Activated B cell treated with CpG ODN at 0.5 μM for 24 hours (primary cell): Measurements from ENCODE around the gene RBFOX2. TPM values are rescaled to one million over a fixed set of nuclear protein-coding genes. Genes with fewer than 3 reads are reported as not detected.

ENCODE experiments used
- ATAC-seq: fragments of 200-7000 bp; cut with Tn5 transposase; one replicate; pipeline ENCODE4 v1.10.0; 2021; ENCODE audit warnings: low read depth, mild to moderate bottlenecking, moderate library complexity
- CTCF ChIA-PET: fragments of 350-600 bp; sonication (Branson Sonifier 250); formaldehyde crosslinking; loops from one replicate; lab custom pipeline; 2021; ENCODE audit warnings: antibody characterized with exemption; lab: Charles Lee
- POLR2A ChIA-PET: fragments of 350-600 bp; sonication (Branson Sonifier 250); formaldehyde crosslinking; loops from one replicate; lab custom pipeline; 2021; ENCODE audit warnings: antibody characterized with exemption; lab: Charles Lee
- DNase-seq: peaks from one replicate; pipeline ENCODE4 v3.0.0; 2022
- H3K27ac Mint-ChIP-seq: one replicate; pipeline ENCODE4 v1.8.0; 2020; ENCODE audit warnings: mixed read lengths
- H3K27me3 Mint-ChIP-seq: one replicate; pipeline ENCODE4 v1.8.0; 2021; ENCODE audit warnings: mixed read lengths
- H3K36me3 Mint-ChIP-seq: one replicate; pipeline ENCODE4 v1.8.0; 2021; ENCODE audit warnings: low read depth, mixed read lengths
- H3K4me1 Mint-ChIP-seq: one replicate; pipeline ENCODE4 v1.8.0; 2021; ENCODE audit warnings: mixed read lengths
- H3K4me3 Mint-ChIP-seq: one replicate; pipeline ENCODE4 v1.8.0; 2020; ENCODE audit warnings: mild to moderate bottlenecking, mixed read lengths
- H3K9me3 Mint-ChIP-seq: one replicate; pipeline ENCODE4 v1.8.0; 2020; ENCODE audit warnings: mixed read lengths
- CTCF ChIP-seq: fragments of 200-600 bp; IDR thresholded peaks from one replicate; pipeline ENCODE4 v1.8.0; 2022; ENCODE audit warnings: antibody characterized with exemption, mild to moderate bottlenecking
- intact Hi-C: fragments of 100-400 bp; cut with micrococcal nuclease; formaldehyde crosslinking; loops from one replicate; pipeline ENCODE4 v1.15.1; 2024
- total RNA-seq: library from RNA; stranded (reverse); gene quantifications from 2 replicates; pipeline ENCODE4 v1.2.3, GENCODE V29; 2022

RBFOX2 gene
- total RNA-seq, 1 donor from 2014 or later = not detected

GRCh38 chr22:35886309-35886708, 142.3 kb downstream of the RBFOX2 start:
- CTCF ChIA-PET = no interaction called here

GRCh38 chr22:35884529-35884928, 144.1 kb downstream of the RBFOX2 start:
- Mint-ChIP-seq H3K36me3 (no peaks in the 10 kb centered on the region), H3K4me3 (no peak overlapping the region), H3K9me3 (no peaks in the 10 kb centered on the region), H3K4me1 (peaks cover 9% of the 10 kb centered on the region), H3K27me3 (peaks cover 5% of the 10 kb centered on the region), H3K27ac (no peak overlapping the region)
- ChIA-PET CTCF (no interaction called here), POLR2A (no interaction called here)
- ATAC-seq (no peak), DNase-seq (no peak)
- TF ChIP-seq CTCF = no peak
- intact Hi-C loops = no loop called here

More at GRCh38 chr22:35886309-35886708, 142.3 kb downstream of the RBFOX2 start:
- Mint-ChIP-seq H3K9me3 (no peaks in the 10 kb centered on the region), H3K4me3 (no peak overlapping the region), H3K27ac (no peak overlapping the region), H3K4me1 (peaks cover 9% of the 10 kb centered on the region), H3K36me3 (no peaks in the 10 kb centered on the region), H3K27me3 (peaks cover 5% of the 10 kb centered on the region)
- ATAC-seq (no peak), DNase-seq (no peak)
- intact Hi-C loops = no loop called here
- POLR2A ChIA-PET = no interaction called here
- TF ChIP-seq CTCF = no peak

GRCh38 chr22:35883031-35883620, 145.5 kb downstream of the RBFOX2 start:
- Mint-ChIP-seq H3K4me3 (no peak overlapping the region), H3K27ac (no peak overlapping the region), H3K9me3 (no peaks in the 10 kb centered on the region), H3K36me3 (no peaks in the 10 kb centered on the region), H3K4me1 (peaks cover 9% of the 10 kb centered on the region), H3K27me3 (no peaks in the 10 kb centered on the region)
- CTCF ChIA-PET = no interaction called here
- no peak for TF ChIP-seq CTCF
- DNase-seq = no peak
- intact Hi-C loops = no loop called here
- ATAC-seq = no peak
- POLR2A ChIA-PET = no interaction called here

GRCh38 chr22:35882211-35883030, 146.2 kb downstream of the RBFOX2 start:
- POLR2A ChIA-PET = no interaction called here
- intact Hi-C loops = no loop called here
- Mint-ChIP-seq H3K27me3 (no peaks in the 10 kb centered on the region), H3K4me3 (no peak overlapping the region), H3K36me3 (no peaks in the 10 kb centered on the region), H3K4me1 (peaks cover 9% of the 10 kb centered on the region), H3K27ac (no peak overlapping the region), H3K9me3 (no peaks in the 10 kb centered on the region)
- ATAC-seq (no peak), DNase-seq (no peak)
- no peak for TF ChIP-seq CTCF
- CTCF ChIA-PET = no interaction called here

GRCh38 chr22:35879351-35879750, 149.3 kb downstream of the RBFOX2 start:
- ChIA-PET POLR2A (no interaction called here), CTCF (no interaction called here)
- Mint-ChIP-seq H3K4me3 (no peak overlapping the region), H3K27me3 (peaks cover 1% of the 10 kb centered on the region), H3K4me1 (peaks cover 9% of the 10 kb centered on the region), H3K36me3 (no peaks in the 10 kb centered on the region), H3K27ac (no peak overlapping the region), H3K9me3 (no peaks in the 10 kb centered on the region)
- DNase-seq (no peak), ATAC-seq (no peak)
- TF ChIP-seq CTCF = no peak
- intact Hi-C loops = no loop called here
